ENCODE measurements around the gene VAX1. TPM values are rescaled to one million over a fixed set of nuclear protein-coding genes. Genes with fewer than 3 reads are reported as not detected.
A peak's percentile ranks its signal among the peaks of the same experiment; 100 is the strongest.
"Not testable (repeated sequence)": the region's sequence is repeated elsewhere in the genome, so short reads cannot be mapped to it uniquely, and the experiment has no call there.

The VAX1 gene
- total RNA-seq, 1 experiment from 2014 or later = not detected

DNA sequence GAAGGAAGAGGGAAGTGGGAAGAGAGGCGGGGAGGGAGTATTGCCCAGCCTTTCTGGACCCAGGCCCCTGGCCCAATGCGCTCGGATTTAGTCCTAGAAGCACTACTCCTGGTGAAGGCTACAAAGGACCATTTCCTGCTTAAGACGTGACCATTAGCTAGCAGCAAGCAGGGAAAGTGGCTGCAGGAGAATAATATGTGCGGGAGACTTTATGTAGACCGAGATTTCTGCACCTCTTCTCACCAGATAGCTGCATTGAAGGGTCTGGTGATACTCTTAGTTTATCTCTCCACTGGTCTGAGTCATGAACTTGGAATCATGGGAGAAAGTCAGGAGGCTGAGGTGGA lies 3.1 kb downstream of the VAX1 start:
- DNase-seq (ENCODE audit: low read depth) = no peak

DNA sequence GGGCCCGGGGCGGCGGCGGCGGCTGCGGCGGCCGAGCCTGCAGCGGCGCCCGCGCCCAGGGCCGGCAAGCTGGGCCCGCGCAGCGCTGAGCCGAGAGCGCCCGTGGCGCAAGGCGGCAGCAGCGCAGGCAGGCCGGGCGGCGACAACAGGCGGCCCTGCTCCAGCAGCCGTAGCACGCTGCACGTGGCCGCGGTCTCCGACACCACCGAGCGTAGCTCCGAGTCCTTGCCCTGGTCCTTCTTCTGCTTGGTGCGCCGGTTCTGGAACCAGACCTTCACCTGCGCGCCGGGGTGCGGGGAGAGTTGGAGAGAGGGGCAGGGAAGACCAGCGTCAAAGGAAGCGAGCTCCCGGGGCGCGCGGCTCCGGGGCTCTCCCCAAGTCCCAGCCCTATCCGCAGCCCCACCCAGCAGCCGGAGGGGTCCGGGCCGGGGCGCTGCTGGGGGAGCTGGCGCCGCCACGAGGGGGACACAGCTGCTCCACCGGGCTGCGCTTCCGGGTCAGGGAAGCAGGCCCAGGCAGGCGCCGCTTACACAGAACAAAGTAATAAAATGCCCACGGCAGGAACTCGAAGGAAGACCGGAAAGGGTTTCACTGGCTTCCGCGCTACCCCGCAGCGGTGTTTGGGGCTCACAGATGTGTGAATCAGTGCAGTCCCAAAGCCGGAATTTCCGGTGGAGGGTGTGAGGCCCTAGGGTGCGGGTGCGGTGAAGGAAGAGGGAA lies 3.6 kb downstream of the VAX1 start:
- no peak for DNase-seq (ENCODE audit: low read depth)

DNA sequence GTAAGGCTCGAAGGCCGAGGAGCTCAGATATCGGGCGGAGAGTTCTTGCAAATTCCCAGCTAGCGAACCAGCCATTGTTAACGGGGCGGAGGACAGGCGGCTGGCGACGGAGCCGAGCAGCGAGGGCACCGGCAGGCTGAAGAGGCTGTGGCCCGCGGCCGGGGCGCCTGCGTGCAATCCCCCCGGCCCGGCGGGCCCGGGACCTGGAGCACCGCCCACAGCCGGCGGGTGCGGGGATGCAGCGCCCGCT lies 4.1 kb downstream of the VAX1 start:
- no peak for DNase-seq (ENCODE audit: low read depth)

DNA sequence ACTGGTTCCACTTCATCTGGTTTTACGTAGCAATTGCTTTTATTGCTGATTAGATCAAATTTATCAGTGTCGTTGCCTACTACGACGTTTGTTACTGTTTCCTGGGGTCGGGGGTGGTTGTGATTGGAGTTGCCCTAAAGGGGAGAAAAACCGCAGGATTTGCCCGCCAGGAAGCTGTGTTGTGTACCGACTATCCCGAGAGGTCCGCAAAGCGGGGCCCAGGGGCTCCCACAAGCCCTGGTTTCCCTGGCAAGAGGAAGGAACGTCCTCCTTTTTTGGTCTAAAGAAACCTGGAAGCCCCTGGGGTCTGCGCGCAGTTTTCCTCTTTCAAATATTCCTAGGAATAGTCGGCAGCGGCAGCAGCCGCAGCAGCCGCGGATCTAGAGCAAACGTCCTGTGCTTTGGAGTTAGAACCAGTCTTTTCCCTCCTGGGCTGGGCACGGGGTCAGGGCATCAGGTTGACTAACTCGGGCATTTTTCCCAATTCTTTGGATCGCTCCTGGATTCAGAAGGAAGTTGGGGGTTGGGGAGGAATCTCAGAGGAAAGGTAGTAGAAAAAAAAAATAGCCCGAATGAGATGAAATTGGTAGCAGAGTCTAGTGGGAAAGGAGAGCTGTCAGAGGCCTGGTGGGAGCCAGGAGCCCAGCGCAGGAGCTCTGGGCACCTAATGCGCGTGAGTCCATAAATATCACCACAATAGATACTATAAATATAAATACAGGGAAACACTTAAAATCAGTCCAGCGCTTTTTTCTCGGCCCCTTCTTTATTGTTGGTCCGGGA lies 4.6 kb downstream of the VAX1 start:
- DNase-seq (ENCODE audit: low read depth) = no peak

DNA sequence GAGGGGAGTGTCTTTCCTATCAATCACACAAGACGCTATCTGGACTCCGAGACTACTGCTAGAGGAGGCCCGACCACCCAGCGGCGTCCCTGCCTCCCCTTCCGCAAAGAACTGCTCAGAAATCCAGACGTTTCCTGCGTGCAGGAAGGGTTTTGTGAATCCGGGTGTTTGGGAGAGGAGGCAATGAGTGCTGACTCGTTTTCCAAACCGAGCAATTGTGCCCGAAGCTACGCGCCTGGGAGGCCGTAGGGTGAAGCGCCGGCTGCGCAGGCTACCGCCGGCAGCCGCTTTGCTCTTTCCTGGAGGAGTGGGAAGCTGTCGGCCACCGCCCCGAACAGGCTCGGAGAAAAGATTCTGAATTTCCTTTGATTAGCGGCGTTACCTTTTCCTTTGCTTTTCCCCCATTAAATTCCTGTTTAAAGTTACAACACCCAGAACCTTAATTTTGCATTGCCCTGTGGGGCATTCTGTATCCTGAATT lies 5.3 kb downstream of the VAX1 start:
- no peak for DNase-seq (ENCODE audit: low read depth)

DNA sequence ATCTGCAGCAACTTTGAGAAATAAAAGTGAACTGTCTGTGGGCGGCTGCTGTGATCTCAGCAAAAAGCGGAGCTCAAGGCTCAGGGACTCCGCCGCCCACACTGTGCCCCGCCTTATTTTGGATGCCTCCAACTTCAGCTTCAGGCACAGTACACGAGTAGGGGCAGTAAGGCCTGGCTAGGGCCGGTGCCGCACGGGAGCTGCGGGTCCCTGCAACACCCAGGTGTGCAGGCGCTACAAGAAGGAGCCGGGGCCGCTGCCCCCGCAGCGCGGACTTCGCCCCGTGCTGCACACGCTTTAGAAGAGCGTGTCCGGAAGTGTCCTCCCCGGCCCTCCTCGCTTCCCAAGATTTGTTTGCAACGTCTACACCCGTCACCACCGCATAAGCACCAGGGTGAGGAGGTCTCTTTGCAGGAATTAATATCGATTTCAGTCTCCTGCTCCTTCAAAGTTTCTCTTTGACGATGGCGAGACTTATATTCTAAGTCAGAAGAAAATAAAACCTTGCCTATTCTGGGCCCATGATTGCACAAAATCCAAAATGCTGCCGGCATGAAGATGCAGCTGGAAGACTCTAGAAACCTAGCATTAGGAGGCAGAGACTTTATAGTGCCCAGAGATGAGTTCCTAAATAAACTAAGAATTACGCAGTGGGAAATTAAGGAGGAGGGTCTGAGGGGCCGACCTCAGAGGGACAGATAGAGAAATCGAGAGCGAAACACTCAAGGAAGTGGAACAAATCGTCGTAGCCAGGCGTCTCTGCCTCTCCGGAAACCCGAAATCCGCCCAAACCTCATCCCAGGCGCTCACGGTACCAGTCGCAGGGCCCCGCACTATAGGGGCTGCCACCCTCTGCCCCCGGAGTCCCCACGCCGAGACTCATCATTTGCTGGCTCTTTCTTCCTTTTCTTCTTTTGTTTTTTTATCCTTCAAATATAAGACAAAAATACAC lies 6.4 kb downstream of the VAX1 start:
- DNase-seq (ENCODE audit: low read depth) = no peak

DNA sequence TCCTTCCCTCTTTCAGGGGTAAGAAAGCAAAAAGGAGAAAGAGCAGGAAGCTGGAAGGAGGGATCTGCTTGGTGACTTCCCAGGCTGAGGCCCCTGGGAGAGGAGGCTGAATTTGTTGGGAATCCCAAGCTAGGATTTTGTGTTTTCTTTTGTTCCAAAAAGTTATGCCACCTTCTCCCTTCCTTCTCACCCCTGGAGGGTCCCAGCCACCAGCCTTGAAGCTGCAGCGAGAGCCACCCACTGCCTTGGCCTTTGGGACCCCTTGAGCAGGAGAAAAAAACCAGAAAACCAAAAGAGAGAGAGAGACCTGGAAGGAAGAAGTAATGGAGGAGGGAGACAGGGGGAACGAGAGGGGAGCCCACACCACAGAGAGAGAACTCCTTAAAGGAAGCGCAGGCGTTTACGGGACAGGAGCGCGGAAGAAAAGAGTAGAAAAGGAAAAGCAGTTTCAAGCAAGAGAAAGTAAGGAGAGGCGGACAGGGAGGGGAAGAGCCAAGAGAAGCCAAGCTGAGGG lies 7.2 kb downstream of the VAX1 start:
- DNase-seq (ENCODE audit: low read depth) = no peak

DNA sequence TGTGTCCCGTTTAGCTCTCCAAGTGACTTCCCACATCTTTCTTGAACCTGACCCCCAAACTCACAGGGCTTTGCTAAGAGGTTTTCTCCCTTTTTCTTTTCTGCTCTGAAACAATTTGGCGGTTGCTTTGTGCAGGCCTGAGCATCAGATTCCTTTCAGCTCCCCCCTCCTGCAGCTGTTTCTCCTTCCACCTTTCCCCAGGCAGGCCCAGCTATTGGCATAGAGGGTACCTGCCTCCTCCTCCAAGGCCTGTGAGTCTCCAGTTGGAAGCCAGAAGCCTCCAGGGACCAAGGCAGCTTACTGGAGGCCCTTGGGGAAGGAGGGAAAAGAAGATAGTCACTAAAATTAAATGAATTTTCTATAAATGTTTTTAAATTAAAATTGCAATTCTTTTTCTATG lies 7.7 kb downstream of the VAX1 start:
- no peak for DNase-seq (ENCODE audit: low read depth)

DNA sequence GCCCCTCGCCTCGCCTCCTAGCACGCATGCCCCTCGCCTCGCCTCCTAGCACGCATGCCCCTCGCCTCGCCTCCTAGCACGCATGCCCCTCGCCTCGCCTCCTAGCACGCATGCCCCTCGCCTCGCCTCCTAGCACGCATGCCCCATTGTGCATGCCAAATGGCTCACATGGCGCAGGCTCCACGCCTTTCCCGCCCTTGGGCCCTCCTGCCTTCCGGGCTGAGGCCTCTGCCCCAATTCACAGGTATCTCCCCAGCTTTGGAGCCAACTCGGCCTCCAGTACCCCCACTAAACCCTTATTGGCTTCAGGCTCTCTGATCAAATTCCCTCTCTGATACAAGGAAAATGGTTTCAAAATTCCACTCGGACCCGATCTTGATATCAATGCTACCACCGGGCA lies 11.4 kb downstream of the VAX1 start:
- DNase-seq (ENCODE audit: low read depth) = not testable (repeated sequence)

DNA sequence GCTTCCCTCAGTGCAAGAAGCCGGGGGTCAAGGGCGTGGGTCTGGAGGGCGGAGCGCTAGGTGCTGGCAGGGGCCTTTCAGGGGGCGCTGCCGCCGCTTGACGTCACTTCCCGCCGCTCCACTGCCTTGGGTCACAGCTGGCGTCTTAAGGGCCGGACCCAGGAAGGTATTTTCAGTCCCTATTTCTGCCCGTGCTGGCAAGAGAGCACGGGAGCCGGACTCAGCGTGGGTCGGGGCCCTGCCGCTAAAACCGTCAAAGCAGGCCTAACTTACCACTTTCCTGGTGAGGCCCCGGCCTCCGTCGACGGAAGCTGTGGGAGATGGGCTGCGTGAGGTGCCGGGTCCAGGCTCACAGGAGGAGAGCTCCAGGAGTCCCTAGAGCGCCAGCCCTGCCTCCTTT lies 12.0 kb downstream of the VAX1 start:
- no peak for DNase-seq (ENCODE audit: low read depth)

DNA sequence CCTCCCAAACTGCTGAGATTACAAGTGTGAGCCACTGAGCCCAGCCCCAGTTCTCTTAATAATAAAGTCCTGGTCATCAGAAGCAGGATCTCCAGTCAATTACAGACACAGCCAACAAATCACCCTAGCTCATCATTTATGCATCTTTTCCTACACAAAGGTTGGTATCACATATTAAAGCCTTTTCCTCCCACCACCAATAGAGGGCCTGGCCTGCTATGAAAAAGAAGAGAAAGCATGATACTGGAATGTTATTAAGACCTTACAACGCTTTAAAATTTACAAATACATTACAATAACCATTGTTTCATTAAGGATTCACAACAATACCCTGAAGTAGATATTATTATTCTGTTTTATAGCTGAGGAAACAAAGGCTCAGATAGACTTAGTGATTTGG lies 25.9 kb downstream of the VAX1 start:
- DNase-seq (ENCODE audit: low read depth) = peak; percentile 6

DNA sequence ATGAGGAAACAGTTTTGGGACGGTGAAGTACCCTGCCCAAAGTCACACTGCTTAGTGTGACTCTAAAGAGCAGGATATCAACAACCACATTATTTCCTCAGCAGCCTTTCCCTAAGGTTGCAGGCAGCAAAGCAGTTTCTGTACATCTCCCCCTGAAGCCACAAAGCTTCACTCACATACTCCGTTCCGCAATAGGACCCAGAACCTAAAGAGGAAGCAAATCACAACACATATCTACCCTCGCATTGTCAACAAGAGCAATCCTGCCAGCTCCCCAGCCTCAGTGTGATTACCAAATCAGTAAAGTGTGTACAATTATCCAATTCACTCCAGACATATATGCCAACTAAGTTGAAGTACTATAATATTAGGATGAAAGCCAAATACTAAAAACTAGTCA lies 30.8 kb downstream of the VAX1 start:
- DNase-seq (ENCODE audit: low read depth) = no peak

DNA sequence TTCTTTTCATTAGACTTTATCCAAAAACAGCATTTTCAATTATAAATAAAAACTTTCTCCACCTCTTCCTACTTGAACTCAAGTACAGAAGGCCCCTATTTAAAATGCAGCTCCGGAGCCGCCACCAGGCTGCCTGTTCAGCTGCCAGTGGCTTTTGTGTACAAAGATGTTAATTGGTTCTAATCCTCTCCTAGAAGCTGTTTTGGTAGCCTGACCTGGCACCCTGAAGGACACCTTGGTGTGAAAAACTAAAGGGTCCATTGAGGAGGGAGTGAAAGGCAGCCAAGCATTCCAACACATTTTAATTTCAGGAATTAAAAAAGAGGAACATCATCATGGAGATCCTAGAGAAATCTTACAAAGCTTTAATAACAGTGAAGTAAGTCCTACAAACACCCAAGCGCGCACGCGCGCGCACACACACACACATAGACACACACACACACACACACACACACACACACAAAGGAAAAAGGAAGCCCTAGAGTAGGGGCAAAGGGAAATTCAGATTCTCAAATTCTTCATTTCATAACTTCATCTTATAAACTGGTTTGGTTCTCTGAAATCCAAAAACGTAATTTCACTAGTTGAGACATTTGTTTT lies 41.4 kb downstream of the VAX1 start:
- no peak for DNase-seq (ENCODE audit: low read depth)

DNA sequence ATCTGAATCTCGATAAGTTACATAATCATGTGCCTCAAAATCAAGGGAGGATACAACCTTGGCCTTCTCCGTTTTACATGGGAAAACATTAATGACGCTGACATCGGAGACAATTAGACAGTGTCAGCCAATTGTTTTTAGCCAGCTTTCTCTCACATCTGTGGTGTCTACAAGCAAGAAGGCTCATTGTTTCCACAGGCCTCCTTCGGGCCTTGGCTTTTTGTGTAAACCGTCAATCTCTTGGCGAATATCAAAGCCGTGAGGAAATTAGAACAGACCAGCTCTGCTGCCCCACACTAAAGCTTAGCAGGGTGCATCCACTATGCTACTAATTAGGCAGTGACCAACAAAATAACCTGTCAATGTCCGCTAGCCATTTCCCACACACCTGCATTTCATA lies 43.2 kb downstream of the VAX1 start:
- no peak for DNase-seq (ENCODE audit: low read depth)

DNA sequence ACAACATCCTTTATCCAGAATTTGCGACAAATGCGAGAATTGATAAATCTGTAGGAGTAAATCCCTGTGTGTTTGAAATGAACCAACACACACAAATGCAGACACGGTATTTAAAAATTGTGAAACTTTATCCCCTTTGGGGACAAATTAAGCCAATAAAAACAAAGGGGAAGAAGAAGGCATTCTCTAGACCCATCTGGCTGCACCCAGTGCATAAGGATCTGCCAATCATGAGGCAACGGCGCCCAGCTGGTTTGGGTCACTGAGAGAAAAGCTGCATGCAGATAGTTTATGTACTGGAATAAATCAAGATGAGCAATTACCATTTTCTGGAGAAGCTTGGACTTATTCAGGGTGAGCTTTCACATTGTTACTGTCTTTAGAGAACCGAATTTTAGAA lies 45.7 kb downstream of the VAX1 start:
- DNase-seq (ENCODE audit: low read depth) = no peak

DNA sequence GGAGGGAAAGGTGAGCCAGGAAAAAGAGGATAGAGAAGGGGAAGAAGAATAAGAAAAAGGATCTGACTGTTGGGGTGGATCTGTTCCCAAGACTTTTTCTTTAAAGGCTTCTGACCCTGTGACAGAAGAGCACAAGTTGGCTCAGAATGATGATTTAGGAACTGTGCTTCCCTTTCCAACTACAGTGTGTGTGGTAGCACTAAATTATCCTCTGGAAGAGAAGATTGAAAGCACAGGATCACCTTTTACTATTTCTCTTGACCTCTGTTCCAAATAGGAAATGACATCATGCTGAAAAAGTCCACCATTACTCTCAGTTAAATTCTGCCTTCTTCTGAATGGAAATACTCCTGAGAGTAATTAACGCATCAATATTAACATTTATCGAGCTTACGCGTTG lies 47.2 kb downstream of the VAX1 start:
- DNase-seq (ENCODE audit: low read depth) = no peak

DNA sequence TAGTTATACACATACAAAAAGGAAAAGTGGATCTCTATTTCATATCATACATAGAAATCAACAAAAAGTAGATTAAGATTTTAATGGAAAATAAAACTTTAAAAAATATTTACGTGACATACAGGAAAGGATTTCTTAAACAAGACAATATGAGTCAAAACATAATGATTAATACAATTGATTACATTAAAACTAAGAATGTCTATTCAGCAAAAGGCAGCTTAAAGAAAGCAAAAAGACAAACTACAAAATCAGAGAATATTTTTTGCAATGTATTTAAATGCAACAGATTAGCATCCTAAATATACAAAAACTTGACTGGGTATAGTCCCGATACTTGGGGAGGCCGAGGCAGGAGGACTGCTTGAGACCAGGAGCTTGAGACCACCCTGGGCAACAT lies 50.5 kb downstream of the VAX1 start:
- DNase-seq (ENCODE audit: low read depth) = no peak

DNA sequence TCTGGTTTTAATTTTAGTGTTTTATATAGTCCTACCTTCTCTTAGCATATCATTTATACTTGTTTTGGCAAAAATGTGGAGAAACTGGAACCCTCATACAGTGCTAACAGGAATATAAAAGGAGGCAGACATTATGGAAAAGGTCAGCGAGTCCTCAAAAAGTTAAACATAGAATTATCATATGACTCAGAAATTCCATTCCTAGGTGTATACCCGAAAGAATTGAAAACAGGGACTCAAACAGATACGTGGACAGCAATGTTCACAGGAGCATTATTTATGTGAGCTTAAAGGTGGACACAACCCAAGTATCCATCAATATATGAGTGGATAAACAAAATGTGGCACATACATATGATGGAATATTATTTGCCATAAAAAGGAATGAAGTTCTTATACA lies 51.5 kb downstream of the VAX1 start:
- DNase-seq (ENCODE audit: low read depth) = no peak

DNA sequence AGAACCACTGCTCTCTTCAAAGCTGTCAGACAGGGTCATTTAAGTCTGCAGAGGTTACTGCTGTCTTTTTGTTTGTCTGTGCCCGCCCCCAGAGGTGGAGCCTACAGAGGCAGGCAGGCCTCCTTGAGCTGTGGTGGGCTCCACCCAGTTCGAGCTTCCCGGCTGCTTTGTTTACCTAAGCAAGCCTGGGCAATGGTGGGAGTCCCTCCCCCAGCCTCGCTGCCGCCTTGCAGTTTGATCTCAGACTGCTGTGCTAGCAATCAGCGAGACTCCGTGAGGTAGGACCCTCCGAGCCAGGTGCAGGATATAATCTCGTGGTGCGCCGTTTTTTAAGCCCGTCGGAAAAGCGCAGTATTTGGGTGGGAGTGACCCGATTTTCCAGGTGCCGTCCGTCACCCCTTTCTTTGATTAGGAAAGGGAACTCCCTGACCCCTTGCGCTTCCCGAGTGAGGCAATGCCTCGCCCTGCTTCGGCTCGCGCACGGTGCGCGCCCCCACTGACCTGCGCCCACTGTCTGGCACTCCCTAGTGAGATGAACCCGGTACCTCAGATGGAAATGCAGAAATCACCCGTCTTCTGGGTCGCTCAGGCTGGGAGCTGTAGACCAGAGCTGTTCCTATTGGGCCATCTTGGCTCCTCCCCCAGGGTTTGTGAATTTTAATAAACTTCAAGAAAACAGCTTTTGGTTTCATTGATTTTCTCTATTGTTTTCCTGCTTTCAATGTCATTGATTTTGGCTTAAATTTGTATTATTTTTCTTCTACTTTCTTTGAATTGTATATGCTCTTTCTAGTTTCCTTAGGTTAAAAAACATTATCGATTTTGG lies 53.4 kb downstream of the VAX1 start:
- not testable (repeated sequence) for DNase-seq (ENCODE audit: low read depth)
